ENCODE results near the gene STAM.

STAM gene

GRCh38 chr10:17689137-17689536 lies 45.2 kb downstream of the STAM start:
- TF ChIP-seq FOXA1 (IDR thresholded peaks at IDR 0.05) (no peak), TARDBP (IDR thresholded peaks at IDR 0.05) (no peak), ZNF384 (IDR thresholded peaks at IDR 0.05) (no peak), HDGF (IDR thresholded peaks at IDR 0.05; ENCODE audit: borderline replicate concordance) (no peak), FOXK2 (IDR thresholded peaks at IDR 0.05) (no peak), L3MBTL2 (conservative IDR thresholded peaks at IDR 0.05) (no peak), CTBP1 (IDR thresholded peaks at IDR 0.05; ENCODE audit: borderline replicate concordance) (no peak), SP1 (IDR thresholded peaks at IDR 0.05) (no peak), BHLHE40 (IDR thresholded peaks at IDR 0.05; ENCODE audit: borderline replicate concordance) (no peak), LEF1 (IDR thresholded peaks at IDR 0.05; ENCODE audit: borderline replicate concordance) (no peak), PKNOX1 (IDR thresholded peaks at IDR 0.05) (no peak), SUZ12 (IDR thresholded peaks at IDR 0.05) (no peak), NFRKB (IDR thresholded peaks at IDR 0.05) (no peak), FOXM1 (IDR thresholded peaks at IDR 0.05; ENCODE audit: borderline replicate concordance) (no peak), ARNT (IDR thresholded peaks at IDR 0.05) (no peak)
- POLR2A ChIA-PET, result interaction anchor here (1.0 kb wide), 1 partner anchor 45 kb away, joined by 4 read pairs; the partner anchor contains the start of gene STAM
- DNase-seq (ENCODE audit: extremely low spot score), result no peak
- CTCF ChIA-PET, result no interaction called here

- DNase-seq (ENCODE audit: extremely low spot score), result no peak
- CTCF ChIA-PET, result no interaction called here
- TF ChIP-seq FOXA1 (IDR thresholded peaks at IDR 0.05) (no peak), CTBP1 (IDR thresholded peaks at IDR 0.05; ENCODE audit: borderline replicate concordance) (no peak), LEF1 (IDR thresholded peaks at IDR 0.05; ENCODE audit: borderline replicate concordance) (no peak), FOXK2 (IDR thresholded peaks at IDR 0.05) (no peak), FOXM1 (IDR thresholded peaks at IDR 0.05; ENCODE audit: borderline replicate concordance) (no peak), ELF4 (IDR thresholded peaks at IDR 0.05) (no peak), SP1 (IDR thresholded peaks at IDR 0.05) (no peak), PKNOX1 (IDR thresholded peaks at IDR 0.05) (no peak), BHLHE40 (IDR thresholded peaks at IDR 0.05; ENCODE audit: borderline replicate concordance) (no peak), NFRKB (IDR thresholded peaks at IDR 0.05) (no peak), SUZ12 (IDR thresholded peaks at IDR 0.05) (no peak), ARNT (IDR thresholded peaks at IDR 0.05) (no peak), ZNF384 (IDR thresholded peaks at IDR 0.05) (no peak), HDGF (IDR thresholded peaks at IDR 0.05; ENCODE audit: borderline replicate concordance) (no peak), L3MBTL2 (conservative IDR thresholded peaks at IDR 0.05) (no peak), TARDBP (IDR thresholded peaks at IDR 0.05) (no peak)
- POLR2A ChIA-PET, result no interaction called here
Measured at GRCh38 chr10:17693009-17693408, 49.1 kb downstream of the STAM start.

GRCh38 chr10:17698696-17699095 lies 54.7 kb downstream of the STAM start:
- TF ChIP-seq NFRKB (IDR thresholded peaks at IDR 0.05) (no peak), LEF1 (IDR thresholded peaks at IDR 0.05; ENCODE audit: borderline replicate concordance) (no peak), FOXM1 (IDR thresholded peaks at IDR 0.05; ENCODE audit: borderline replicate concordance) (no peak), FOXA1 (IDR thresholded peaks at IDR 0.05) (no peak), HDGF (IDR thresholded peaks at IDR 0.05; ENCODE audit: borderline replicate concordance) (no peak), SP1 (IDR thresholded peaks at IDR 0.05) (no peak), BHLHE40 (IDR thresholded peaks at IDR 0.05; ENCODE audit: borderline replicate concordance) (no peak), SUZ12 (IDR thresholded peaks at IDR 0.05) (no peak), ARNT (IDR thresholded peaks at IDR 0.05) (no peak), CTBP1 (IDR thresholded peaks at IDR 0.05; ENCODE audit: borderline replicate concordance) (no peak), FOXK2 (IDR thresholded peaks at IDR 0.05) (no peak)
- CTCF ChIA-PET, result interaction anchor here (0.7 kb wide), 1 partner anchor 1042 kb away, joined by 3 read pairs; no protein-coding TSS in a partner anchor
- DNase-seq (ENCODE audit: extremely low spot score), result no peak
- POLR2A ChIA-PET, result interaction anchor here (1.4 kb wide), 1 partner anchor 54 kb away, joined by 5 read pairs; the partner anchor contains the start of gene STAM

GRCh38 chr10:17701301-17701700 lies 57.4 kb downstream of the STAM start:
- no peak for DNase-seq (ENCODE audit: extremely low spot score)
- TF ChIP-seq LEF1 (IDR thresholded peaks at IDR 0.05; ENCODE audit: borderline replicate concordance), result no peak
- TF ChIP-seq FOXA1 (IDR thresholded peaks at IDR 0.05), result no peak
- TF ChIP-seq NFRKB (IDR thresholded peaks at IDR 0.05), result no peak
- no peak for TF ChIP-seq PKNOX1 (IDR thresholded peaks at IDR 0.05)
- TF ChIP-seq TARDBP (IDR thresholded peaks at IDR 0.05), result no peak
- no peak for TF ChIP-seq BHLHE40 (IDR thresholded peaks at IDR 0.05; ENCODE audit: borderline replicate concordance)
- no peak for TF ChIP-seq ZNF384 (IDR thresholded peaks at IDR 0.05)
- TF ChIP-seq FOXK2 (IDR thresholded peaks at IDR 0.05), result no peak
- no peak for TF ChIP-seq HDGF (IDR thresholded peaks at IDR 0.05; ENCODE audit: borderline replicate concordance)
- TF ChIP-seq L3MBTL2 (conservative IDR thresholded peaks at IDR 0.05), result no peak
- TF ChIP-seq FOXM1 (IDR thresholded peaks at IDR 0.05; ENCODE audit: borderline replicate concordance), result no peak
- TF ChIP-seq CTBP1 (IDR thresholded peaks at IDR 0.05; ENCODE audit: borderline replicate concordance), result no peak
- no peak for TF ChIP-seq SP1 (IDR thresholded peaks at IDR 0.05)
- TF ChIP-seq SUZ12 (IDR thresholded peaks at IDR 0.05), result no peak
- POLR2A ChIA-PET, result no interaction called here
- CTCF ChIA-PET, result no interaction called here

- TF ChIP-seq PKNOX1 (IDR thresholded peaks at IDR 0.05), result no peak
- no peak for TF ChIP-seq L3MBTL2 (conservative IDR thresholded peaks at IDR 0.05)
- TF ChIP-seq ZNF384 (IDR thresholded peaks at IDR 0.05), result no peak
- TF ChIP-seq FOXM1 (IDR thresholded peaks at IDR 0.05; ENCODE audit: borderline replicate concordance), result no peak
- no peak for TF ChIP-seq HDGF (IDR thresholded peaks at IDR 0.05; ENCODE audit: borderline replicate concordance)
- TF ChIP-seq LEF1 (IDR thresholded peaks at IDR 0.05; ENCODE audit: borderline replicate concordance), result no peak
- no peak for TF ChIP-seq SUZ12 (IDR thresholded peaks at IDR 0.05)
- TF ChIP-seq SP1 (IDR thresholded peaks at IDR 0.05), result no peak
- no peak for TF ChIP-seq CTBP1 (IDR thresholded peaks at IDR 0.05; ENCODE audit: borderline replicate concordance)
- no peak for TF ChIP-seq BHLHE40 (IDR thresholded peaks at IDR 0.05; ENCODE audit: borderline replicate concordance)
- ChIA-PET POLR2A (interaction anchor here (1.5 kb wide), 1 partner anchor 10 kb away, joined by 4 read pairs; no protein-coding TSS in a partner anchor), CTCF (no interaction called here)
- DNase-seq (ENCODE audit: extremely low spot score), result no peak
Measured at GRCh38 chr10:17703706-17704105, 59.8 kb downstream of the STAM start.

Measured in HEK293T (cell line).